HG03469 (cell line): ENCODE measurements around the gene GZF1.
A peak's percentile ranks its signal among the peaks of the same experiment; 100 is the strongest.
"Not testable (repeated sequence)": the region's sequence is repeated elsewhere in the genome, so short reads cannot be mapped to it uniquely, and the experiment has no call there.

ENCODE experiments used
- ATAC-seq: cut with Tn5 transposase; IDR thresholded peaks from one replicate; pipeline ENCODE4 v1.9.1; 2021; ENCODE audit warnings: mild to moderate bottlenecking, moderate library complexity, moderate number of reproducible peaks; ENCODE audit not compliant: unreplicated experiment

GZF1 gene

DNA sequence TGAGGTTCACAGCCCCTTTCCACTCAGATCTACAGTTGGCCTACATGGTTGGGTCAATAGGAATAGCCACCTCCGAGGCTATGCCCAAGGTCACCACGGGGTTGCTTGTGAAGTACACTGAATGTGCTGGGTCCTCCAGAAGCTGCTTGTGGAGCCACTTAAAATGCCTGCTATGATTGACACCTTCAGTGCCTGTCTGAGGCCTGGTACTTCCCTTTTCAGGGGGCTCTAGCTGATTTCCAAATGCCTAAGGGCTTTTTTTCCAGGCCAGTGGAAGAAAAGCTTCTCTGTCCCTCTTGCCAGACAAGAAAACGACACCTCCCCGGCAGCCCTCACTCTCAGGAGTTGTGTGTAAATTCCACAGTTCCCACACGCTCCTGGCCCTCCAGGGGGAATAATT lies 17.6 kb upstream of the GZF1 start:
- ATAC-seq, result no peak

DNA sequence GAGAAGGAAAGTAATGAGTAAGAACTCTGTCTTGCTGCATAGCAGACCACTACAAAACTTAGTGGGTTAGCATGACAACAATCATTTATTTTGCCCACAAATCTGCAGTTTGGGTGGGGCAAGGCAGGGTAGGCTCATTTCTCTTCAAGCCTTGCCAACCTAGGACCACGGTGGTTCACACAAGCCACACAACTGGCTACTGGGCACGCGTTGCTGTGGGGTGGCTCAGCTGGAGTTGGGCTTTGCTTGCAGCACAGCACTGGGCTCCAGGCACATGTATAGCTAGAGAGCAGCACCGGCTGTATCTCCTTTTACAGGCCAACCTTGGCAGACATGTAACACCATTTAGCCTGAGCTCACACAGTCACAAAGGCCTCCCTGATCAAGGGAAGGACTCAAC lies 16.0 kb upstream of the GZF1 start:
- no peak for ATAC-seq

DNA sequence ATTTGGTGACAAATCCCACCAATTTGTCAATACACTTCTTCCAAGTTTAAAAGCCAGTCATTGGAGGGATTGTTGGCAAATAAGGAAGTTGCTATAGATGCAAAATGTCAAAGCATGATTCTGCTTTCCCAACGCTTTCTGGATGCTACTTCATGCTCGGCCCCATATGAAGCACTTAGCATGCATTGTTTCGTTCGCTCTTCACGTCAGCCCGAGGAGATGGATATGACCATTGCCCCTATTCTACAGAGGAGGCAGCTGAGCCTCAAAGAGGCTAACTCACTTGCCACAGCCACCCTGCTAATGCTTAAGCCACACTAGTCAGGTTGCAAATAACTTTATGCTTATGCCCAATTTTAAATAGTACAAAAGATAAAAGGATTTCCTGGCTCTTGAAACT lies 14.2 kb upstream of the GZF1 start:
- no peak for ATAC-seq

DNA sequence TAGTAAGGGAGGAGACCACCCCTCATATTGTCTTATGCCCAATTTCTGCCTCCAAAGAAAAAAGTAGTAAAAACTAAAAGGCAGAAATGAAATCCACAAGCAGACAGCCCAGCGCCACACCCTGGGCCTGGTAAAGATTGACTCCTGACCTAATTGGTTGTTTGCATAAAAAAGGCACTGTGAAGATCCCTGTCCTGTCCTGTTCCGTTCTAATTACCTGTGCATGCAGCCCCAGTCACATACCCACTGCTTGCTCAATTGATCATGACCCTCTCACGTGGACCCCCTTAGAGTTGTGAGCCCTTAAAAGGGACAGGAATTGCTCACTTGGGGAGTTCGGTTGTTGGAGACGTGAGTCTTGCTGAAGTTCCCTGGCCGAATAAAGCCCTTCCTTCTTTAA lies 13.5 kb upstream of the GZF1 start:
- ATAC-seq, result not testable (repeated sequence)

DNA sequence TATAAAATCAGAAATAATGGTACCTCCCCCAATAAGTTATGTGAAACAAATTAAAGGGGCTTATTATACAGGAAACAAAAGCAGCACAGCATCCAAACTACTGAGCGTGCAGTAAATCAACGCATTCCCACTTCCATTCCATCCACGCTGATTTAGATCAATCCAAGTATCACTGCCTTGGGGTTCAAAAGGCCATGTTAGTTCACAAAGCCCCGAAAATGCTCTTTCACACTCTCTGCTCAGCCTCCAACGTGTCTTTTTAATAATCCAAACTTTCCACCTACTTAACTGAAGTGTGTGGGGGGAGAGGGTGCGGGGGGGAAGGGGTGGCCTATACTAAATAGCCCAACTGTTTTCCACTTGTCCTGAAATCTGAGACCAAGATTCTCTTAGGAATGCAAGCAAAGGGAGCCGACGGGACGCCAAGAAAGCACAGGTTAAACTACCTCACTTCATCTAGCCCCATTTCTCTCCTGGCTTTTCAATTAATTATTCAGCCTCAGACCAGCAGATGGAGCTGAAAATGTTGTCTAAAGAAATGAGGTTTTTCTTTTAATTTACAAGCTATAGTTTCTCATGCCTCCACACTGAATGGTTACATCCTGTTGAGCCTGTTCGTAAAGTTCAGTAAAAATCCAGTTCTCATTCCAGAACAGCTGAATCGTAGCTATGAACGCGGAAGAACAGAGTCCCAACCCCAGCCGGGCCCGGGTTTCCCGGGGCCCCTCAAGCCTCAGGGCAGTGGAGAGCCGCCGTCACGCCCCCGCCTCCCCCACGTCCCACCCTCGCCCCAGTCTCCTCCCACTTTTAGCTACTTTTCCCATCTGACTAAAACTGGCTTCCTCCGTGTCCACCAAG lies 12.4 kb upstream of the GZF1 start:
- ATAC-seq, result peak; percentile 18

DNA sequence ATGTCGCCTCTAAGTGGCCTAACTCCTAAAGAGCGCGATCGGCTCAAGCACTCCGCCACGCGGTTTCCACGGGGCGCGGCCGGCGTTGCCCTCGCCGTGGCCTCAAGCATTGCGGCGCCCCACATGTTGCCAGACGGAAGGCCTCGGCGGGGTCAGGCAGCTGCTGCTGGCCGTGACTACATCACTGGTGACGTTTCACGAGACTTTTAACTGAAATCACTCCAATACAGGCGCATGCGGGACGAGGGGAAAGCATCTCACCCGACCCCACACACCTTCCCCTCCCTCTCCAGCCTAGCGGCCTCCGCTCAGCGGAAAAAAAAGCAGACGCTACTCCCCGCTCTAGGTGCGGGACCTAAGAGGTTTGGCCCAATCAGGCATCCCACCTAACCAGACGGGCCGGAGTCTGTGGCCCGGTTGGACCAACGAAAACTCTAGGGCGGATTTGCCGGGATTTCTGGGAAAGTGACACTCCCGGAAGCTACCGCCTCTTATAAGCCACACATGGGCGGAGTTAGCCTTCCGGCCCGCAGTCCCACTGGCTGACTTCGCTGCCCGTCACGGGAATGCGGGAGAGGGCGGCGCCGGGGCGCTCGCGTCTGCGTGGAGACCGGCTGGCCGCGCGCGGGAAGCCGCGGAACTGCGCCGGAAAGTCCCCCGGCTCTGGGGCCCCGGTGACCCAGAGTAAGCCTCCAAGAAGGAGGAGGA lies 11.6 kb upstream of the GZF1 start, which contains the start of gene NXT1:
Gene NXT1 (plus strand): TSS at position 596 of the 708 bp plus-strand sequence. CDS start 3,251 bp downstream, outside the sequence.
- peak; percentile 76 for ATAC-seq

DNA sequence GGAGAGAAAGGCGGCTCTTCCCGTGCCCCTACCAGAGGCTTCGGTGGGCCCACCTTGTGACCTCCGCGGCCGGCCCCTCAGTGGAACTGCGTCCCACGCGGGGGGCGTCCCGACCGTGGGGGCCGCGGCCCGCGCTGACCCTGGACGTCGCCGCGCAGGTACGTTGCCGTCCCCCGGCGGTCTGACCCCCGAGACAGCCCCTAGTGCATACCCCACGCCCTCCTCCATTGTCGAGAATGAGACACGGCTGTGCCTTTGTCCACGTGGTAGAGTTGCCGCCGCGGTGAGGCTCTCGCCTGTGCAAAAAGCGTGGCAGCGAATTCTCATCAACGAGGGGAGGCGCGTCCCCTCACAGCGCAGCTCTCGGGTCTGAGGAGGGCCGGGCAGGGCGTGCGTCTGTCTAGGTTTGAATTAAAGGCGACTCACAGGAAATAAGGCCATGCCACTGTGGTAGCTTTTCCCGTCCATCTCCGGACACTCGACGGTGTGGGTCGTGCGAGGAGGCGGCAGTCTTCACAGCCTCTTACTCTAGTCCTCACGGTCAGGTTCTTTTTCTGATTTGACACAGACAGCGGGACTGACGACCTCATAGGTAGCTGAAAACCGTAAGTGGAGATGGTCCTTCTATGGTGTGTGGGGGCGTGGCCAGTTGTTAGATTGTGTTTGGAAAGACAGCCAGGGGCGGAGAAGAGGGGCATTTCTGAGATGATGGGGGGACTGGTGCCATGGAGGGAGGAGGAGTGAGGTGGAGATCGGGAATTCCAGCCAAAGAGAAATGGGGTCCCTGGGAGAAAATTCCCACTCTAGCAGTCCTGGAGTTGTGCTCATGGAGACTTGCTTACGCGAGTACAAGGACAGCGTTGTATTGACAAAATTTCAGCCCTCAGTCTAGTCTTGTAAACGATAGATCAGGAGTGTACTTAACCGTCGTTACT lies 10.8 kb upstream of the GZF1 start:
- no peak for ATAC-seq

DNA sequence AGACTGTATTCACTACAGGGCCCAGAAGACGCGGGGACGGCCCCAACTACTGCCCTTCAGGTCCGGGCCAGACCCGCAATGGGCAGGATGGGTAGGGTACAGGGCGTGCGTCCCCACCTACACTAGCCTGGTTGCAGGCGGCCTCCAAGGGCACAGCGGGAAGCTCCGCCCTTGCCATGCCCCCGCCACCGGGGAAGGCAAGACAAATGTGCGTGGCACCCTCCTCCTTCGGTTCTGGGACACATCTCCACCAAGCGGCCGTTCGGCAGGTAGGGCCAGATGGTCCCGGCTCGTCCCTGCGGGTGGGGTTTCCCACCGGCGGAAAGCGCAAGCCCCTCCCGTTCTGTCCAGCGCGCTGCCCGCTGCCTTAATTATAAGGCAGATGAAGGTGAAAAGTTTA lies 5.8 kb upstream of the GZF1 start:
- ATAC-seq, result no peak

DNA sequence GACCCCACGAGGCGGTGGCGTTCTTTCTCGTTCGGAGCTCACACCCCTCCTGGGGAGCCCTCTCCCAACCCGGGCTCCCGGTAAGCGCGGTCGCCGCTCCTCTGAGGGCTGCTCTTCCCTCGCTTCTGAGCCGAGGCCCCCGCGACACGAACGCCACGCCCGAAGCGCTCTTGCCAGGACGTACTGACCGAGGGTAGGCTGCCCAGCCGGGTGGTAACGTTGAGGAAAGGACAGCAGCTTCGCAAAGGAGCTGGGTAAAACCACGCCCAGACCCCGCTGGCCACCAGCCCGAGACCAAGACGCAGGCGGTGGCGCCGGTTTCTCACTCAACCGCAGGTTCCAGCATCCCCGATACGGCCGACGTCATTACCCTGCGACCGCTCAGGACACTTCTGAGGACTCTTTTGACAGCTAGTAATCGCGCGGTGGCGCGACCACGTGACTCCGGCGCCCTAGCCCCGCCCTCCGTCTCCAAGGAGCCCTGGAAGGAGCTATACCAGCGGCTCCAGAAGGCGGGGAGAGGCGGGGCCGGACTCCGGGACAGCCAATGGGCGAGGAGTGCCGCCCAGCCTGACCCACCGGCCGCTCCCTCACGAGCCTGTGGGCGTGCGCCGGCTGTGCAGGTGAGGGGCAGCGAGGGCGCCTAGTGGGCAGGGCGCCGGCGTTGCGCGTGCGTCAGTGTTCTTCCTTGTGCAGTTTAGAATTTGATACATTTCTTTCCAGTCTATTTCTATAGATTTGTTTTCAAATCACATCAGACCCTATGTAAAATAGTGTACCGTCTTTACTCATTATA lies 4.0 kb upstream of the GZF1 start:
- ATAC-seq, result peak; percentile 66

DNA sequence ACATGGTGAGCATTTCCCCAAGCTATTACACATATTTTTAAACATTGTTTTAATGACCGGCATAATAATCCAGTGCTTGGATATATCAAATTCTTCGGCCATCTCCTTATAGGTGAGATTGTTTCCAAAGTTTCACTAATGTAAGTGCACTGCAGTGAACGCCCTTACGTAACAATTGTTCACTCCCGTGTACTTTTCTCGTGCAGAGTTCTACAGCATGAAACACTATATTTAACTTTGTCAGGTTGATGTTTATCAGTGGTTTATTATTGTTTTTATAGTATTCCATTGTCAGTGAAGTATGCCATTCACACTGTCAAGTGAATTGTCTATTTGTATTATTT lies 3.4 kb upstream of the GZF1 start:
- ATAC-seq, result no peak

DNA sequence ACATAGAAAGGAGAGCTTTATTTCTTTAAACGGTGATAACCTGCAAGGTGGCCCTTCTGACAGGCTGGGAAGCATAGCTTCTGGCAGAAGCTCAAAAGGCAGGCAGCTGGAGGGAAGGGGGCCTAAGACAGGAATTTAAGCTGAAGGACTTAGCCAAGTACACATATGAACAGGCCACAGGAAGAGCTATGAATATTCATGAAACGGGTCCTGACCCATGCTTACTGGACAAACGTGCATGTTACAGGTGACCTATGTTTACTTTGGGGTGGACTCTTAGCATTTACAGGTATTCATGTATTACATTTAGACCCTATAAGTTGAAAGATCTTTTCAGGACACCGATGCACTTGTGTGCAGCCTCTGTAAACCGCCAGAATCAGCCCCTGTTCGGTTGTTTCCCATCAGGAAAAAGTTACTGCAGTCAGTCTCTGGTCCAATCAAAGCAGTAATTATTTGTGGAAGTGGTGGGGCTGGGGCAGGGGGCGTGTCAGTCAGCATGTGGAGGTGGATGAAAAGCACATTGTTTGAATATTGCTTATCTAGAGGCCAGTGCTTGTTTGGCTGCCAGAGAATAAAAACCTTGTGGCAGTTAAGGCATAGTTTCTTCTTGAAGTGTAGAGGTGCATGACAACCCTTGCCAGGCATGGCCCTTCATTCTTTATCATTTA lies 2.9 kb upstream of the GZF1 start:
- ATAC-seq, result no peak

DNA sequence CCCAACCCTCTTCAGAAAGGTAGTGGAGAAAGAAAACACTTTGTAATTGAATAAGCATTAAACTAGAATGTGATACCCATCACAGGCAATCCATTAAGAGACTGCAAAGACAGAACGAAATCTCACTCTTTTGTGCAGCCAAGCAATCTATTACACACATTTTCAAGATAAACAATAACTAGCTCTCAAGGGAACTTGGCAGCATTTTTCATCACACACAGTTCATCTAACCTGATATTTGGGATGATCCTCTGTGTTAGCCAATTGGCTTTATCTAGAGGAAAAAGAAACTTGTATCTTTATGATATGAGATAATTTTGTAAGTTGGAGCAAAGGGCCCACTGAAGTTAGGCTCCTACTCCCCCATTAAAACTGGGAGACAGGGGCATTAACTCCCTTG lies 1.5 kb upstream of the GZF1 start:
- ATAC-seq, result no peak

DNA sequence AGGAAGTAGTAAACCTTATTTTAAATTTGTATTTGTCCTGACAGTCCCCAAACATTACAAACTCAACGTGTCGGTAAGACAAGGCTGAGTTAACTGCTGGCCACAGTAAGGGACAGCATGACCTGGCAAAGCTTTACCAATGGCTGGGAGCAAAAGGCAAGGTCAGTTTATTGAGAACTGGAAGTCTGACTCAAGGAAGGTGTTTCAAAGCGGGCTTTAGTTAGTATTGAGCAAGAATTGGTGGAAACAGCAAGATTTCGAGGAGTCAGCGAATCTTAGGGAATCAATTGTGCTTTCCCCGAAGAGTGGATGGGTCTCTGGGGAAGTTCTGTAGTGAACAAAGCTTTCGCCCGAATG lies 885 bp upstream of the GZF1 start:
- no peak for ATAC-seq

DNA sequence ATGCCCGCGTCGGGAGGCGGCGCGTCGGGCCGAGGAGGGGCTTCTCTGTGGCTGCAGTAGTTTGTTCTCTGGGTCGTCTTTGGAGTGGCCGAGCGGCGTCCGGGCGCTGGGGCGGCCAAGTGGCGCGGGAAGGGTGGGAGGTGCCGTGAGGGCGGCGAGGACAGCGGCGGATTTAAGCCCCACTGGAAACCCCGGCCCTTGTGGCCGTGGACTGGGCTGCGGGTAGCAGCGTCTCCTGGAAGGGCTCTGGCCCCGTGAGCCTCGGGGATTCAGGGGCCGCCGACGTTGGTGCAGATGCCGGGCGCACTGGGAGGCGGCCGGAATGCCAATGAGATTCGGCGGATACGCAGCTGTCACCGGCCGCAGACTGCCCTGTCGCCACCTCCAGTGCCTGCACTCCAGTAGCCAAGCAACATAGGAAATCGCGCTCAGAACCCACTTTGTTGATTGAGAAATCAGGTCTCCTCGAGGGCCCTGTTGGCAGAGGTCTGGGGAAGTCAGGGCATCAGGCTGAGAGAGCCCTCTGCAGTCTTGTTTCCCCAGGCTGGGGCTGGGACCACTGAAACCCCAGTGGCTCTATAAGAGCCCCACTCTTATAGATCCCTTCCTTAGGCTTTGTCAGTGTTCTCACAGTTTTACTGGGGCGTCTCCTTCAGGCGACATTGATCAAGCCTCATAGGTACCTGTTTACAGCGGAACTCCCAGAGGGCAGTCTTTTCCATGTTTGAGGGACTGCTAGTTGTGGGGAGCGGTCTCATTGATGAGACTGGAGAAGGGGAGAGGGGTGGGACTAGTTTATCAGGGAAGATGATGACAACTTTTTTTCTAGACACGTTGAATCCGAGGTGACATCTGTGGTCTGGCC lies 642 bp downstream of the GZF1 start:
- ATAC-seq, result no peak

DNA sequence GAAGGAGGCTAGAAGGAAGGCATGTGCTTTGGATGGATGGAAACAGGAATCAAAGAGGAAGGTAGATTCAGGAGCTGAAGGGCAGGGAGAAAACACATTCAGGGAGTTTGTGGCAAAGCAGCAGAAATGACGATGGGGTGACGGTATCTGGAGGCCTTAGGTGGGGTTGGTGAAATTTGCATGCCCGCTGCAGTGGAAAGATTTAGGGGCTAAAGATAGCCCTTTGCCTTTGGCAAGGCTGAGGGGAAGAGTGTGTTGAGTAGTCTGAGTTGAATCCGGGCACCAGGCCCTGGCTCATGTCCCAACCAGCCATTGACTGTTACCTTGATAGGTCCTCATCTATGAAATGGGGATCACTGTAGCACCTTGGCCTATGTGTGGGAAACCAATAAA lies 1.3 kb downstream of the GZF1 start:
- no peak for ATAC-seq

DNA sequence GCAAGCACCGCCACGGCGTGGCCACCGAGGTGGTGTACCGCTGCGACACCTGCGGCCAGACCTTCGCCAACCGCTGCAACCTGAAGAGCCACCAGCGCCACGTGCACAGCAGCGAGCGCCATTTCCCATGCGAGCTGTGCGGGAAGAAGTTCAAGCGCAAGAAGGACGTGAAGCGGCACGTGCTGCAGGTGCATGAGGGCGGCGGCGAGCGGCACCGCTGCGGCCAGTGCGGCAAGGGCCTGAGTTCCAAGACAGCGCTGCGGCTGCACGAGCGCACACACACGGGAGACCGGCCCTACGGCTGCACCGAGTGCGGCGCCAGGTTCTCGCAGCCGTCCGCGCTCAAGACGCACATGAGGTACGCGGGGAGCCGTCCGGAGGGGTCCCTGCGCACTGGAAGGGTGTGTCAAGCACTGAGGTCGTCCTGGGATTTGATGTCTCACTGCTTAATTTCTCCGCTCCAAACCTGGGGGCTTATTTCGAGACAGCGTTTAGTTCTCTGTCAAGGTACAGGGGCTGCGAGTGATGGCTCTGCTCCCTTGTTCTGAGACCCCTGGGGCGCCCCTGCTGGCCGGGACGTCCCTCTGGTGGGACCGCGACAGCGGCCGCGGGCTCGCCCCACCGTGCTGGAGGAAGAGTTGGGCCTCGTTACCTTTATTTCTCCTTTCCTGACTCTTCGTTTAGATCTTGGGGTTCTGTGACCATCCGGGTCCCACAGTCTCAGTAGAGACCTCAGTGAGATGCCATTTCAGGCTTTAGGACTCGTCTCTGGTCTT lies 3.6 kb downstream of the GZF1 start:
- ATAC-seq, result no peak

DNA sequence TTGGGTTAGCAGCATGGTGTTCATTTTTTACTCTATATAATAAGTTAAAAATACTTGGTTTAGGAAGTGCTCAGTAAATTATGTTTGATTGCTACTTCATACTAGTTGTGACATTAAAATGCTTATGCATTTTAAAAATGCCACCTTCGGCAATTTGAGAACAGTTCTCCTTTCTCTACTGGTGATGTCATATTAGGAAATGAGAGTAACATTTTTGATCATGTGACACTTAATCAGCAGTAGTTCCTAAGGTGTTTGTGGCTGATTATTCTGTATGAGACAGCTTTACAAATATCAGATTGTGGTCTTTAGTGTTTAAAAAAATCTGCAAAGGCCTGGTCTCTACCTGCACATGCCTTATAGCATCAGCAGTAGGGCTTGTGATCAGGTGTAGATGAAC lies 4.4 kb downstream of the GZF1 start:
- ATAC-seq, result peak; percentile 20

DNA sequence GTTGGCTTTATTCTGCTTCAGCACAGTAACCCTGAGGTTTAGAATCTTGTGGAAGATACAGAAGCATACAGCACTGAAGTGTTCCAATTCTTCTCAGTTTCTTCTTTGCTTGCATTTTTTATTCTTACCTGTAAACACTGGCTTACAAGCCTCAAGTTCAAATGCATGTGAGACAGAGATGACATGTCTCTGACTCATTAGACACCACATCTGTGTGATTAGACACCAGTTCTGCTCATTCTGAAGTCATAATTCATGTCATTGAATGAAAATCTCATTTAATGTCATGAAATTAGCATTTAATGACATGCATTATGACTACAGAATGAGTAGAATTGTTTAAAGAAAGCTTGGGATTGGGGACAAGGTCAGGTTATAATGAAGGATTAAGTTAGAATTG lies 5.8 kb downstream of the GZF1 start:
- no peak for ATAC-seq
